H1 (cell line): ENCODE measurements around the gene FPGS. TPM values are rescaled to one million over a fixed set of nuclear protein-coding genes. Genes with fewer than 3 reads are reported as not detected.

Experiments
- CTCF ChIA-PET: fragments of 300-600 bp; sonication (Branson Sonifier 250); formaldehyde crosslinking; loops from one replicate; lab custom pipeline; 2021; ENCODE audit not compliant: partially characterized antibody; lab: Charles Lee
- POLR2A ChIA-PET: fragments of 300-600 bp; sonication (Branson Sonifier 250); formaldehyde crosslinking; loops from one replicate; lab custom pipeline; 2021; ENCODE audit warnings: inconsistent platforms; ENCODE audit not compliant: partially characterized antibody; lab: Charles Lee
- DNase-seq, 2 experiments: peaks; one replicate each; pipeline versions ENCODE4 v3.0.0 to v3.0.0-alpha.2; 2010 to 2022; ENCODE audit warnings: low spot score in 2 of 2, low read depth in 1 of 2, mixed read lengths in 1 of 2
- FAIRE-seq: peaks from 2 replicates; lab custom pipeline; 2011; peaks lifted over from hg19 to GRCh38; lab: Jason Lieb, UNC
- H2AFZ ChIP-seq: 2 replicates; pipeline ENCODE4 v1.8.1; 2012; ENCODE audit warnings: low read length, inconsistent platforms
- H2AK5ac ChIP-seq: 2 replicates; pipeline ENCODE4 v1.6.1; 2013; ENCODE audit warnings: low read depth, low read length
- H2BK120ac ChIP-seq: replicated peaks from 2 replicates; pipeline ENCODE3; 2013; ENCODE audit warnings: low read depth, low read length, inconsistent platforms
- H2BK12ac ChIP-seq: 2 replicates; pipeline ENCODE4 v1.6.1; 2013; ENCODE audit warnings: low read depth, low read length
- H2BK15ac ChIP-seq: 2 replicates; pipeline ENCODE4 v1.6.1; 2013; ENCODE audit warnings: low read length
- H2BK20ac ChIP-seq: 2 replicates; pipeline ENCODE4 v1.6.1; 2013; ENCODE audit warnings: low read length
- H2BK5ac ChIP-seq: 2 replicates; pipeline ENCODE4 v1.6.1; 2013; ENCODE audit warnings: low read depth, low read length
- H3K14ac ChIP-seq: 2 replicates; pipeline ENCODE4 v1.6.1; 2013; ENCODE audit warnings: inconsistent platforms; ENCODE audit not compliant: insufficient read length
- H3K18ac ChIP-seq: 2 replicates; pipeline ENCODE4 v1.6.1; 2013; ENCODE audit warnings: low read length; ENCODE audit errors: extremely low read depth
- H3K23ac ChIP-seq: 2 replicates; pipeline ENCODE4 v1.6.1; 2013; ENCODE audit warnings: inconsistent platforms; ENCODE audit not compliant: insufficient read length
- H3K23me2 ChIP-seq: 2 replicates; pipeline ENCODE4 v1.6.1; 2013; ENCODE audit warnings: low read depth, low read length
- H3K27ac ChIP-seq: 2 replicates; pipeline ENCODE4 v1.6.1; 2011; ENCODE audit warnings: low read depth, low read length, inconsistent platforms
- H3K27me3 ChIP-seq, 4 experiments: replicated peaks in 1 of 4; 1 replicate in 1 of 4; 2 replicates in 3 of 4; pipeline versions ENCODE4 v1.6.1 to v1.8.1; 2011 to 2013; ENCODE audit warnings: low read length in 3 of 4, mild to moderate bottlenecking in 3 of 4, inconsistent platforms in 2 of 4, mixed read lengths in 2 of 4, moderate library complexity in 1 of 4; ENCODE audit not compliant: control insufficient read depth in 3 of 4, insufficient read depth in 3 of 4; ENCODE audit errors: extremely low read depth in 1 of 4
- H3K36me3 ChIP-seq, 4 experiments: 2 replicates each; pipeline versions ENCODE4 v1.6.1 to v1.8.1; 2011 to 2013; ENCODE audit warnings: mild to moderate bottlenecking in 4 of 4, low read length in 3 of 4, moderate library complexity in 2 of 4, control low read depth in 1 of 4, inconsistent platforms in 1 of 4; ENCODE audit not compliant: insufficient read depth in 4 of 4, control insufficient read depth in 2 of 4
- H3K4ac ChIP-seq: replicated peaks from 2 replicates; pipeline ENCODE3; 2013; ENCODE audit warnings: low read length, low read depth, mixed read lengths, inconsistent platforms; ENCODE audit not compliant: insufficient read length
- H3K4me1 ChIP-seq, 4 experiments: replicated peaks in 1 of 4; 1 replicate in 1 of 4; 2 replicates in 3 of 4; pipeline versions ENCODE4 v1.6.1 to v1.8.1; 2011 to 2013; ENCODE audit warnings: low read length in 3 of 4, inconsistent platforms in 2 of 4, mixed read lengths in 1 of 4; ENCODE audit not compliant: insufficient read depth in 4 of 4, control insufficient read depth in 3 of 4
- H3K4me2 ChIP-seq, 2 experiments: 2 replicates each; pipeline versions ENCODE4 v1.6.1 to v1.8.1; 2011 to 2013; ENCODE audit warnings: low read depth in 2 of 2, low read length in 2 of 2, control low read depth in 1 of 2, inconsistent platforms in 1 of 2, mild to moderate bottlenecking in 1 of 2; ENCODE audit not compliant: insufficient read depth in 1 of 2
- H3K4me3 ChIP-seq, 4 experiments: fragments of 200-600, 300-600 bp in 1 of 4; sonication (generic), shearing (Covaris generic), sonication (Bioruptor Twin) in 1 of 4; 2 replicates each; pipeline versions ENCODE4 v1.5.1 to v1.8.1; 2011 to 2016; ENCODE audit warnings: low read length in 4 of 4, low read depth in 3 of 4, control low read depth in 2 of 4, inconsistent platforms in 2 of 4, mild to moderate bottlenecking in 2 of 4, mixed read lengths in 1 of 4, moderate library complexity in 1 of 4; ENCODE audit not compliant: insufficient read depth in 2 of 4; ENCODE audit errors: extremely low read depth in 1 of 4
- H3K56ac ChIP-seq: replicated peaks from 2 replicates; pipeline ENCODE3; 2013; ENCODE audit warnings: low read depth, mild to moderate bottlenecking, mixed read lengths, low read length, inconsistent platforms; ENCODE audit not compliant: insufficient read length
- H3K79me1 ChIP-seq: 2 replicates; pipeline ENCODE4 v1.6.1; 2013; ENCODE audit warnings: low read depth, low read length, control low read depth
- H3K79me2 ChIP-seq, 2 experiments: 2 replicates each; pipeline versions ENCODE4 v1.6.1 to v1.8.1; 2012 to 2013; ENCODE audit warnings: low read length in 2 of 2, mild to moderate bottlenecking in 2 of 2, inconsistent platforms in 1 of 2; ENCODE audit not compliant: insufficient read depth in 2 of 2, control insufficient read depth in 1 of 2
- H3K9ac ChIP-seq, 4 experiments: replicated peaks in 1 of 4; 1 replicate in 1 of 4; 2 replicates in 3 of 4; pipeline versions ENCODE4 v1.6.1 to v1.8.1; 2011 to 2013; ENCODE audit warnings: low read depth in 3 of 4, low read length in 3 of 4, control low read depth in 2 of 4, mild to moderate bottlenecking in 2 of 4, moderate library complexity in 2 of 4, inconsistent platforms in 1 of 4; ENCODE audit errors: extremely low read depth in 1 of 4
- H3K9me3 ChIP-seq, 2 experiments: 2 replicates each; pipeline versions ENCODE4 v1.6.1 to v1.8.1; 2012 to 2013; ENCODE audit warnings: mild to moderate bottlenecking in 2 of 2, moderate library complexity in 2 of 2, control low read depth in 1 of 2, inconsistent platforms in 1 of 2, low read depth in 1 of 2, low read length in 1 of 2, mixed read lengths in 1 of 2; ENCODE audit not compliant: insufficient read depth in 2 of 2
- H4K20me1 ChIP-seq, 2 experiments: replicated peaks in 1 of 2; 2 replicates each; pipeline versions ENCODE3 to v1.8.1; 2011 to 2013; ENCODE audit warnings: inconsistent platforms in 2 of 2, low read length in 2 of 2, mild to moderate bottlenecking in 1 of 2; ENCODE audit not compliant: insufficient read depth in 2 of 2, control insufficient read depth in 1 of 2
- H4K5ac ChIP-seq: 2 replicates; pipeline ENCODE4 v1.6.1; 2013; ENCODE audit warnings: low read length, low read depth, mixed read lengths, inconsistent platforms; ENCODE audit not compliant: insufficient read length
- H4K8ac ChIP-seq: 2 replicates; pipeline ENCODE4 v1.8.0; 2013; ENCODE audit warnings: mild to moderate bottlenecking, moderate library complexity, low read length, inconsistent platforms; ENCODE audit not compliant: insufficient read depth; ENCODE audit errors: extremely low read depth
- H4K91ac ChIP-seq: replicated peaks from 2 replicates; pipeline ENCODE3; 2013; ENCODE audit warnings: low read length, mixed read lengths, inconsistent platforms; ENCODE audit not compliant: insufficient read length
- BACH1 ChIP-seq: IDR thresholded peaks from 2 replicates; pipeline ENCODE4 v1.6.1; 2012; ENCODE audit warnings: low read length, improper control_type of control experiment
- CHD2 ChIP-seq: IDR thresholded peaks from 2 replicates; pipeline ENCODE4 v1.6.1; 2012; ENCODE audit warnings: low read length, improper control_type of control experiment
- EGR1 ChIP-seq: IDR thresholded peaks from 2 replicates; pipeline ENCODE4 v1.6.1; 2011; ENCODE audit warnings: low read depth, low read length, borderline replicate concordance
- FOSL1 ChIP-seq: IDR thresholded peaks from 2 replicates; pipeline ENCODE4 v1.6.1; 2011; ENCODE audit warnings: mild to moderate bottlenecking, low read depth, low read length, moderate library complexity; ENCODE audit not compliant: insufficient read depth
- KDM5A ChIP-seq: fragments of 200-600 bp; IDR thresholded peaks from 2 replicates; pipeline ENCODE4 v1.7.1; 2012; ENCODE audit warnings: mild to moderate bottlenecking, low read length, inconsistent platforms, mixed read lengths
- RBBP5 ChIP-seq: IDR thresholded peaks from 2 replicates; pipeline ENCODE4 v1.7.1; 2012; ENCODE audit warnings: low read depth, mild to moderate bottlenecking, inconsistent platforms, low read length, moderate library complexity, borderline replicate concordance
- RXRA ChIP-seq: IDR thresholded peaks from 2 replicates; pipeline ENCODE4 v1.6.1; 2011; ENCODE audit warnings: low read depth, mild to moderate bottlenecking, low read length, moderate library complexity; ENCODE audit not compliant: insufficient read depth
- WGBS, 2 experiments: shearing (Covaris generic) in 1 of 2; methylation state at CpG; one replicate each; pipeline versions ENCODE4 v1.1.6 to v1.1.7; 2013 to 2015; ENCODE audit warnings: low lambda C conversion rate in 2 of 2, mixed read lengths in 2 of 2, inconsistent platforms in 1 of 2, low coverage in 1 of 2, missing lambda C conversion rate in 1 of 2; ENCODE audit not compliant: insufficient replicate concordance in 2 of 2, insufficient coverage in 1 of 2, insufficient read length in 1 of 2; ENCODE audit errors: extremely low coverage in 1 of 2, missing lambda C conversion rate in 1 of 2; 5-methylcytosine and 5-hydroxymethylcytosine counted together
- polyA plus RNA-seq, 7 experiments: library from polyadenylated mRNA; depleted of rRNA in 3 of 7; stranded (reverse) in 5 of 7; unstranded in 2 of 7; fragments of >200 nt in 5 of 7; fragments of 200-250 nt in 2 of 7; gene quantifications; 1 replicate in 5 of 7; 2 replicates in 1 of 7; 4 replicates in 1 of 7; pipeline versions ENCODE4 v1.2.1 to v1.2.3, GENCODE V29; 2011 to 2013; ENCODE audit warnings: missing spikeins in 2 of 7, mixed read lengths in 2 of 7
- total RNA-seq: library from RNA; stranded (reverse); fragmentation: NEBNext Ultra II Directional; extraction: Animal tissue kit (Norgen Biotek cat#: 25700); gene quantifications from 2 replicates; pipeline ENCODE4 v1.2.1, GENCODE V29; 2021

FPGS gene
- total and polyA plus RNA-seq, 2 of the 8 experiments (the other 6 are each of a cell fraction or from before 2014, with no cell fraction given) = 62.4 to 83.0 TPM

- Histone ChIP-seq H4K5ac (no peak overlapping the region), H3K18ac (no peak overlapping the region), H3K27ac (no peak overlapping the region), H3K4ac (no peak overlapping the region), H2AK5ac (no peak overlapping the region), H2BK120ac (no peak overlapping the region), H3K79me1 (0 out of 2 replicates have a peak, but pooled peaks cover 2% of the 10 kb centered on the region), H3K9ac (no peak overlapping the region), H4K91ac (no peak overlapping the region), H3K4me3 (no peak overlapping the region), H3K4me2 (no peak overlapping the region), H4K8ac (no peak overlapping the region), H3K27me3 (no peaks in the 10 kb centered on the region), H3K23me2 (peaks cover 2% of the 10 kb centered on the region; the same call in 1 of the 2 replicates), H2AFZ (no peak overlapping the region), H2BK12ac (no peak overlapping the region), H3K9me3 (no peaks in the 10 kb centered on the region), H3K36me3 (peaks cover 10 to 27% (median 21%) of the 10 kb centered on the region in 4 experiments; a peak in 7 of 8 replicates), H3K56ac (no peak overlapping the region), H2BK5ac (no peak overlapping the region), H3K23ac (no peak overlapping the region), H3K79me2 (no peaks in the 10 kb centered on the region), H3K14ac (no peak overlapping the region), H3K4me1 (peaks cover 0 to 8% (median 6%) of the 10 kb centered on the region in 4 experiments; a peak in 5 of 7 replicates), H2BK20ac (no peak overlapping the region), H2BK15ac (no peak overlapping the region), H4K20me1 (peaks cover 0 to 23% of the 10 kb centered on the region in 2 experiments)
- DNase-seq = no peak
- ChIA-PET POLR2A (interaction anchor here (0.7 to 6.7 kb wide), 5 partner anchors 9 to 88 kb away, joined by 3 to 34 read pairs (median 5); no protein-coding TSS in a partner anchor), CTCF (interaction anchor here (0.6 to 4.5 kb wide), 6 partner anchors 11 to 57 kb away, joined by 4 to 19 read pairs (median 8); no protein-coding TSS in a partner anchor)
- 95% methylated on average over 19 of the region's 19 CpGs; no CpG with 5 or more reads in 1 of the 2 experiments for WGBS, 2 experiments
- TF ChIP-seq RBBP5 (no peak), BACH1 (no peak), KDM5A (no peak), RXRA (no peak), CHD2 (no peak), EGR1 (no peak), FOSL1 (no peak)
- FAIRE-seq = no peak
Observed at GRCh38 chr9:127812936-127813675, 10.4 kb downstream of the FPGS start.
